RWPE1 (cell line): ENCODE measurements around the gene SLC26A2.
"Not testable (repeated sequence)": the region's sequence is repeated elsewhere in the genome, so short reads cannot be mapped to it uniquely, and the experiment has no call there.

Experiments
- CTCF ChIA-PET: fragments of 350-600 bp; sonication (Branson Sonifier 250); formaldehyde crosslinking; extraction: SDS; loops from one replicate; lab custom pipeline; 2021; lab: Yijun Ruan, JAX
- POLR2A ChIA-PET: fragments of 400-600 bp; formaldehyde crosslinking; extraction: SDS; loops from one replicate; lab custom pipeline; 2020; ENCODE audit warnings: antibody characterized with exemption; ENCODE audit not compliant: low non-redundant PET; lab: Yijun Ruan, JAX
- DNase-seq: peaks from one replicate; pipeline ENCODE4 v3.0.0; 2012; ENCODE audit warnings: low spot score
- H3K27ac ChIP-seq: fragments of 450-650 bp; 2 replicates; pipeline ENCODE4 v1.5.1; 2017
- TF ChIP-seq, protein P1 (sequence below): fragments of 450-650 bp; conservative IDR thresholded peaks from 2 replicates; pipeline ENCODE4 v1.5.1; 2017; ENCODE audit warnings: low read depth, mild to moderate bottlenecking

Gene SLC26A2

GRCh38 chr5:150023136-150023535 is 62.6 kb downstream of the SLC26A2 start:
- no peak for DNase-seq
- TF ChIP-seq, protein P1, sequence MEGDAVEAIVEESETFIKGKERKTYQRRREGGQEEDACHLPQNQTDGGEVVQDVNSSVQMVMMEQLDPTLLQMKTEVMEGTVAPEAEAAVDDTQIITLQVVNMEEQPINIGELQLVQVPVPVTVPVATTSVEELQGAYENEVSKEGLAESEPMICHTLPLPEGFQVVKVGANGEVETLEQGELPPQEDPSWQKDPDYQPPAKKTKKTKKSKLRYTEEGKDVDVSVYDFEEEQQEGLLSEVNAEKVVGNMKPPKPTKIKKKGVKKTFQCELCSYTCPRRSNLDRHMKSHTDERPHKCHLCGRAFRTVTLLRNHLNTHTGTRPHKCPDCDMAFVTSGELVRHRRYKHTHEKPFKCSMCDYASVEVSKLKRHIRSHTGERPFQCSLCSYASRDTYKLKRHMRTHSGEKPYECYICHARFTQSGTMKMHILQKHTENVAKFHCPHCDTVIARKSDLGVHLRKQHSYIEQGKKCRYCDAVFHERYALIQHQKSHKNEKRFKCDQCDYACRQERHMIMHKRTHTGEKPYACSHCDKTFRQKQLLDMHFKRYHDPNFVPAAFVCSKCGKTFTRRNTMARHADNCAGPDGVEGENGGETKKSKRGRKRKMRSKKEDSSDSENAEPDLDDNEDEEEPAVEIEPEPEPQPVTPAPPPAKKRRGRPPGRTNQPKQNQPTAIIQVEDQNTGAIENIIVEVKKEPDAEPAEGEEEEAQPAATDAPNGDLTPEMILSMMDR: no peak
- CTCF ChIA-PET: interaction anchor here (0.6 to 1.2 kb wide), 3 partner anchors 18 to 29 kb away, joined by 3 to 4 read pairs (median 4); partner anchors contain the start of genes HMGXB3 and TIGD6
- POLR2A ChIA-PET: no interaction called here
- peak overlapping the region; percentile 95 for H3K27ac ChIP-seq

- TF ChIP-seq, protein P1: no peak
- POLR2A ChIA-PET: no interaction called here
- CTCF ChIA-PET: interaction anchor here (0.6 kb wide), 2 partner anchors 86 to 1715 kb away, joined by 3 to 4 read pairs; no protein-coding TSS in a partner anchor
- H3K27ac ChIP-seq: no peak overlapping the region
- no peak for DNase-seq
Measured at GRCh38 chr5:150024346-150024984, 63.9 kb downstream of the SLC26A2 start.

- H3K27ac ChIP-seq: peak overlapping the region; percentile 1; the same call in 1 of the 2 replicates
- POLR2A ChIA-PET: no interaction called here
- CTCF ChIA-PET: interaction anchor here (0.6 to 1.2 kb wide), 2 partner anchors 9 to 96 kb away, joined by 3 to 5 read pairs; no protein-coding TSS in a partner anchor
- DNase-seq: no peak
- TF ChIP-seq, protein P1: no peak
Measured at GRCh38 chr5:150026682-150027172, 66.2 kb downstream of the SLC26A2 start.

DNA sequence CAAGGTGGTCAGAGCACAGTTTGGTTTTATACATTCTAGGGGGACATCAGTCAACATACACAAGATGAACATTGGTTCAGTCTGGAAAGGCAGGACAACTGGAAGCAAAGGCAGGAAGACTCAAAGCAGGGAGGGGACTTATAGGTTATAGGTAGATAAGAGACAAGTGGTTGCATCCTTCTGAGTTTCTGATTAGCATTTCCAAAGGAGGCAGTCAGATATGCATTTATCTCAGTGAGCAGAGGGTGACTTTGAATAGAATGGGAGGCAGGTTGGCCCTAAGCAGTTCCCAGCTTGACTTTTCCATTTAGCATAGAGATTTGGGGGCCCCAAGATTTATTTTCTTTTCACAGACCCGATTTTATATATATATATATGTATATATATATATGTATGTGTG is 67.5 kb downstream of the SLC26A2 start:
- CTCF ChIA-PET: interaction anchor here (0.7 to 1.2 kb wide), 2 partner anchors 10 to 58 kb away, joined by 3 to 5 read pairs; no protein-coding TSS in a partner anchor
- POLR2A ChIA-PET, DNase-seq, H3K27ac ChIP-seq: not testable (repeated sequence)

GRCh38 chr5:150033334-150033733 is 72.8 kb downstream of the SLC26A2 start:
- ChIA-PET CTCF (interaction anchor here (1.3 kb wide), 1 partner anchor 24 kb away, joined by 5 read pairs; no protein-coding TSS in a partner anchor), POLR2A (interaction anchor here (0.5 kb wide), 1 partner anchor 186 kb away, joined by 4 read pairs; no protein-coding TSS in a partner anchor)
- TF ChIP-seq, protein P1: no peak
- no peak overlapping the region for H3K27ac ChIP-seq
- no peak for DNase-seq

DNA sequence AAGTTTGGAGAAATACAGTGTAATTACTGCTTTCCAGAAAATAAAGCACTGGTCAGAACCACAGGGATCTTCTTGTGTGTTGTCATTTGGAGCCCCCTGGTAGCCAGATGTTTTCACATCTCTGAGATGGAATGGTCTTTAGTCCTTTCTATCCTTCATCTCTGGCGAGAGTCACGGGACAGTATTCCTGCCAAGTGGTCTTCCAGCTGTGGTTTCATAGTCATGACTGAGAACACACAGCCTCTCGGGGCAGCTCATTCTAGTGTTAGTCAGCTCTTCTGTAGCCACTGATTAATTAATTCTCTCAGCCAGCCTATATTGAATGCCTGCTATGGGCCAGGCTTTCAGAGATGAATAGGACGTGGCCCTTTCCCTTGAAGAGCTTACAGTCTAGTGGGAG is 74.1 kb downstream of the SLC26A2 start:
- H3K27ac ChIP-seq: no peak overlapping the region
- TF ChIP-seq, protein P1: no peak
- ChIA-PET POLR2A (no interaction called here), CTCF (interaction anchor here (0.6 to 1.3 kb wide), 4 partner anchors 9 to 465 kb away, joined by 3 to 5 read pairs (median 4); no protein-coding TSS in a partner anchor)
- DNase-seq: no peak
